Duodenal mucosa (tissue), 2 donors: ENCODE data around the gene STARD5.
"Not testable (repeated sequence)": the region's sequence is repeated elsewhere in the genome, so short reads cannot be mapped to it uniquely, and the experiment has no call there.

Experiments used
- H3K27ac ChIP-seq: one replicate; pipeline ENCODE4 v1.7.0; 2013; ENCODE audit warnings: low read depth, low read length
- H3K27me3 ChIP-seq, 2 donors: one replicate each; pipeline ENCODE4 v1.7.0; 2013; ENCODE audit warnings: low read length in 2 of 2, control low read depth in 1 of 2; ENCODE audit not compliant: insufficient read depth in 2 of 2, control insufficient read depth in 1 of 2
- H3K36me3 ChIP-seq, 2 donors: one replicate each; pipeline ENCODE4 v1.7.0; 2013; ENCODE audit warnings: low read length in 2 of 2, control low read depth in 1 of 2; ENCODE audit not compliant: insufficient read depth in 2 of 2, control insufficient read depth in 1 of 2
- H3K4me1 ChIP-seq, 2 donors: one replicate each; pipeline ENCODE4 v1.7.0; 2013; ENCODE audit warnings: low read length in 2 of 2, control low read depth in 1 of 2; ENCODE audit not compliant: insufficient read depth in 2 of 2, control insufficient read depth in 1 of 2
- H3K4me3 ChIP-seq, 2 donors: one replicate each; pipeline ENCODE4 v1.7.0; 2013; ENCODE audit warnings: low read length in 2 of 2, low read depth in 1 of 2
- H3K9ac ChIP-seq, 2 donors: one replicate each; pipeline ENCODE4 v1.7.0; 2013; ENCODE audit warnings: low read length in 2 of 2, low read depth in 1 of 2
- H3K9me3 ChIP-seq, 2 donors: one replicate each; pipeline ENCODE4 v1.7.0; 2013; ENCODE audit warnings: low read length in 2 of 2, control low read depth in 1 of 2; ENCODE audit not compliant: control insufficient read depth in 1 of 2

Gene STARD5

DNA sequence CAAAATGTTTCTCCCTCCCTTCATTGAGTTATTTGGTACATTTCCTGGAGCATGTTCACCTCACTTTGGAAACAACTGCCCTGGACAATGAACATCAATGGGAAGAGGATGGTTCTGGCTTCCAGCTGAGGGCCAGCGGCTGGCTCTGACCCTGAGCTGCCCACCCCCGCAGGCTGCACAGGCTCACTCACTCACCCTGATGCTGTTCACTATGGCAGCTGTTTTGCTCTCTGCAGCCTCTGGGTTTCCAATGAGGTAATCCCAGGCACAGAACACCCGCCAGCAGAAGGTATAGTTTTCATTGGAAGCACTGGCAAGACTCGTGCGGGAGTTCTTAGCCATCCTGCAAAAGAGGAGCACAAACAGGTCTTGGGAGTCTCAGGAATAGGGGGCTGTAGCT is 32.3 kb upstream of the STARD5 start:
- H3K27ac ChIP-seq = no peak overlapping the region
- no peaks in the 10 kb centered on the region for H3K27me3 ChIP-seq
- no peak overlapping the region for H3K9ac ChIP-seq

DNA sequence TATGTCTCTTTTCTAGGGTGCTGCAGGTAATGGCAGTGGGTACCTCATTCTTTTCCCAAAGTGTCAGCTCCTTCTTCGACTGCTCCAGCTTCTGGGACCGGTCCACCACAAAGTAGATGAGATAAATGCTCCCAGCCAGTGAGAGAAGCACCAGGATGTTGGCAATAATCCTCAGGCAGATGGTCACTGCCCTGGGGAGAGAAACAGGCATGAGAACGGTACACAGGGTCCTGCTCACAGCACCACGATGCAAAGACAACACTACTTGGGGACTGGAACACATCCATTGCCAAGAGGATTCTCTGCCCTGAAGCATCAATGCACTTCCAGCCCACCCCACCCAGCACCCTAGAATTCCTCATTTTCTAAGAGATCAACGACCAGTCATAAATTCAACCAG is 27.7 kb upstream of the STARD5 start:
- H3K9ac ChIP-seq = no peak overlapping the region
- no peak overlapping the region for H3K4me3 ChIP-seq
- no peaks in the 10 kb centered on the region for H3K36me3 ChIP-seq
- no peaks in the 10 kb centered on the region for H3K4me1 ChIP-seq
- H3K27me3 ChIP-seq = no peaks in the 10 kb centered on the region
- no peaks in the 10 kb centered on the region for H3K9me3 ChIP-seq
- H3K27ac ChIP-seq = no peak overlapping the region

More for the DNA sequence above, 32.3 kb upstream of the STARD5 start:
- no peaks in the 10 kb centered on the region for H3K36me3 ChIP-seq
- H3K4me3 ChIP-seq = no peak overlapping the region
- no peaks in the 10 kb centered on the region for H3K9me3 ChIP-seq
- H3K4me1 ChIP-seq = no peaks in the 10 kb centered on the region

DNA sequence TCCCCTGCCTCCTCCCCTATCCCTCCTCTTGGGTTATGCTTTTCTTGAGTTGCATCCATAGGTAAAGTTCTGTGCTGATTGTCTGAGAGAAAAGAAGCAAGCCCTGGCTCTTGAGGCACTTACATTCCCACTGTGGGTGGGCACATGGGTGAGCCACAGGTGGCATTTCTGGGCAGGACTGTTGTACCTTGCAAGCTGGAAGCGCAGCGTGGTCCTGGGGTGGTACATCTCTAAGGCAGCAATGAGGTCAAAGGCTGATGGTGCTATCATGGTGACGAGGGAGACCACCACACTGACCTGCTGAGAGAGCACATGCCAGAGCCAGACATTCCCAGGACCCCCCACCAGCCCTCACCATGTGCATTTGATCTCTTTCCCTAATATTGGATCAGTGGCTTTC is 25.3 kb upstream of the STARD5 start:
- Histone ChIP-seq H3K27me3 (no peaks in the 10 kb centered on the region), H3K9ac (no peak overlapping the region), H3K27ac (no peak overlapping the region), H3K4me3 (no peak overlapping the region), H3K4me1 (no peaks in the 10 kb centered on the region), H3K36me3 (no peaks in the 10 kb centered on the region), H3K9me3 (no peaks in the 10 kb centered on the region)

DNA sequence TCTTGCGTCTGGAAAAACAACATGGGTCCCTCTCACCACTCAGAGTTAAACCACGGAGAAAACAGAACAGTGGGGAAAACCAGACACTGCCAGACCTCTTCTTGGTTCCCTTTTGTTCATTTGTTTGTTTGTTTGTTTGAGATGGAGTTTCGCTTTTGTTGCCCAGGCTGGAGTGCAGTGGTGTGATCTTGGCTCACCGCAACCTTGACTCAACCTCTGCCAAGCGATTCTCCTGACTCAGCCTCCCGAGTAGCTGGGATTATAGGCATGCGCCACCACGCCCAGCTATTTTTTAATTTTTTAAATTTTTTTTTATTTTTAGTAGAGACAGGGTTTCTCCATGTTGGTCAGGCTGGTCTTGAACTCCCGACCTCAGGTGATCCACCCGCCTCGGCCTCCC is 24.8 kb upstream of the STARD5 start:
- H3K27me3 ChIP-seq, H3K9ac ChIP-seq, H3K9me3 ChIP-seq, H3K27ac ChIP-seq, H3K36me3 ChIP-seq, H3K4me1 ChIP-seq, H3K4me3 ChIP-seq: not testable (repeated sequence)

DNA sequence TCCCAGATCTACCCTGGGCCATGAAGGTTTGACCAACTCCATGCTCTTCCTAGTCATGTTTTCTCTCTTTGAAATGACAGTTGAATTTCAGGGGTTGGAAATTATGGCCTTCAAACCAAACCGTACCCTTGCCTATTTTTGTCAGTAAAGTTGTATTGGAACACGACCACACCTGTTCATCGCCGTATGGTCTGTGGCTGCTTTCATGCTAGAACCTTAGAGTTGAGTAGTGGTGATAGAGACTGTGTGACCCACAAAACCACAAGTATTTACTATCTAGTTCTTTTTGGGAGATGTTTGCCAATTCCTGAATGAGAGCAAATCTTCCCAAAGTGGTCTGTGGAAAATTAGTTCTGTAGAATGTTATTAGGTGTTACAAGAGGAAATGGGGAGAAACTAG is 24.0 kb upstream of the STARD5 start:
- Histone ChIP-seq H3K9me3 (no peaks in the 10 kb centered on the region), H3K4me3 (no peak overlapping the region), H3K27me3 (no peaks in the 10 kb centered on the region), H3K36me3 (no peaks in the 10 kb centered on the region), H3K27ac (no peak overlapping the region), H3K4me1 (no peaks in the 10 kb centered on the region), H3K9ac (no peak overlapping the region)

DNA sequence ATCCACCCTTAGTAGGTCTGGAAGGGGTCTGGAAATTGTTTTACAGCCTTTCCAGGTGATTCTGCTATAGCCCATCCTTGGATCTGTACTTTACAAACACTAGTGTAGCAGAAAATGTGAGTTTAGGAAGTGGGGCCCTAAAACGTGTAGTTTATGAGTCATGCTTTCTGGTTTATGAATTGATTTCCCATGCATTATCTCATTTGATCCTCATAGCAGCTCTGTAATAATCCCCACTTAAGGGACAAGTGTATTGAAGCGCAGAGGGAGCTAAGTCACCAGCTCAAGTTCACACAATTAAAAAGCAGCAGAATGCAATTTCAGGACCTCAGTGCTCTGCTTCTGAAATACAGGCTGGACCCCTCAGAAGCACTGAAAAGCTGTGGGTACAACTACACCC is 22.7 kb upstream of the STARD5 start:
- Histone ChIP-seq H3K4me3 (no peak overlapping the region), H3K36me3 (no peaks in the 10 kb centered on the region), H3K9ac (no peak overlapping the region), H3K4me1 (no peaks in the 10 kb centered on the region), H3K9me3 (no peaks in the 10 kb centered on the region), H3K27ac (no peak overlapping the region), H3K27me3 (no peaks in the 10 kb centered on the region)

DNA sequence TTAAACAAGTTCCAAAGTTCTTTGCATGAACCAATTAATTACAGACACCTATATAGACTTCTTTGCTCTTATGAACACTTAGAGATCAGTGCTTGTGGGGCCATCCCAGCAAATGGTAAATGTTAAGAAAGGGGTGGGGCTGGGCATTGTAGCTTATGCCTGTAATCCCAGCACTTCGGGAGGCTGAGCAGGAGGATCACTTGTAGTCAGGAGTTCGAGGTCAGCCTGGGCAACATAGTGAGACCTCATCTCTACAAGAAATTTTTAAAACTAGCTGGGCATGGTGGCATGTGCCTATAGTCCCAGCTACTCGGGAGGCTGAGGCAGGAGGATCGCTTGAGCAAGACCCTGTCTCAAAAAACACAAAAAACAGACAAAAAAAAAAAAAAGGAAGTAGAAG is 19.4 kb upstream of the STARD5 start:
- Histone ChIP-seq H3K9me3 (no peaks in the 10 kb centered on the region), H3K9ac (no peak overlapping the region), H3K4me3 (no peak overlapping the region), H3K27ac (no peak overlapping the region), H3K4me1 (no peaks in the 10 kb centered on the region), H3K27me3 (no peaks in the 10 kb centered on the region), H3K36me3 (no peaks in the 10 kb centered on the region)

DNA sequence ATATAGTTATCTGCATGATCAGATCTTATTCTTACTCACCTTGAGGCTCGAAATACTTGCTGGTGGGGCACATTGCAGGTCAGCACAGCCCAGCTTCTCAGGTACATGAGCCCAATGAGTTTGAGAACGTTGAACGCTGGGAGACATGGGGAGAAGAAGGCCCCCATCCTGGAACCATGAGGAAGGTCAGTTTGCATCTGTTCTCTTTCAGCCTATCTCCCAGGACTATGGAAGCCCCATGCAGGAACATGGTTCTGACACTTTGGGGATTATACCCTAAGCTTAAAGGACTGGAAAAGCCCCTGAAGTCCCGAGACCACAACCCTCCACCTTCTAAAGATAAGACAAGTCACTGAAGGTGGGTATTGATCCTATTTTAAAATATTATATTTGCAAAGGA is 17.4 kb upstream of the STARD5 start:
- no peaks in the 10 kb centered on the region for H3K36me3 ChIP-seq
- no peak overlapping the region for H3K27ac ChIP-seq
- H3K4me3 ChIP-seq = no peak overlapping the region

DNA sequence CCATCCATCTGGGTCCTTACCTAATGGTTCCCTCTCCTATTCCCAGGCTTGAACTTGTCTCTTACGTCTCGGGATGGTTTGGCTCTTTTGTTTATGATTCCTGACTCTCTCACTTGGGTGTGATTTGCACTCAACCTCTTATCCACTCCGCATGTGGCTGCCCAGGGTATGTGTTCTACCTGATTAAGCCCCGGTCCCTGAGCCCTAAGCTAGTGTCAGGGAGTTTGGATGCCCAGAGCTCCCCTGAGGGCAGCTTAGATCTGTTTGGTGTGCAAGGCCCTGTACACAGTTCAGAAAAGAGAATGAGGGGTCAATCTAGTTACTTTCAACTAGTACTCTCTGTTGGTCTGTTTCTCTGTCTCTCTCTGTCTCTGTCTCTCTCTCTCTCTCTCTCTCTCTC is 15.9 kb upstream of the STARD5 start:
- Histone ChIP-seq H3K9me3 (no peaks in the 10 kb centered on the region), H3K4me3 (no peak overlapping the region), H3K27ac (no peak overlapping the region), H3K4me1 (peaks cover 0 to 6% of the 10 kb centered on the region in 2 donors), H3K9ac (no peak overlapping the region), H3K27me3 (no peaks in the 10 kb centered on the region), H3K36me3 (no peaks in the 10 kb centered on the region)

More for the DNA sequence above, 17.4 kb upstream of the STARD5 start:
- Histone ChIP-seq H3K27me3 (no peaks in the 10 kb centered on the region), H3K9me3 (no peaks in the 10 kb centered on the region), H3K9ac (no peak overlapping the region), H3K4me1 (no peaks in the 10 kb centered on the region)

DNA sequence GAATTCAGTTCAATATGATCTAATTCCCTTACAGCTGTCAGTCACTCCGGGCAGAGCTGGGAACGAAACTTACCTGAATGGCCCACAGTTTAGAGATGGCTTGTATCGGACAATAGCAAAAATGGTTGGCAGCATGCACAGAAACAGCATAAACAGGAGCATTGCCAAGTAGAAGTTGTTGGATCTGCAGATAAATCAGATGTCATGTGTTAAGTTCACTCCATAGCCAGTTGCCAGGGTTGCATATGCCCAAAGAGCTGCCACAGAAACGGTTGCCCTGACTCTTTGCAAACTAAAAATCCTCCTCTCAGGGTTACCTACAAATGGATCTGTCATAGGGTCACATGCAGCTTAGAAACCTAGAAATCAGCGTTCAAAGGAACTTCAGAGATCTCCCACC is 15.4 kb upstream of the STARD5 start:
- Histone ChIP-seq H3K36me3 (no peaks in the 10 kb centered on the region), H3K4me1 (peaks cover 0 to 9% of the 10 kb centered on the region in 2 donors), H3K27ac (no peak overlapping the region), H3K27me3 (no peaks in the 10 kb centered on the region), H3K4me3 (no peak overlapping the region), H3K9ac (no peak overlapping the region), H3K9me3 (no peaks in the 10 kb centered on the region)
